Activated CD8-positive, alpha-beta memory T cell treated with anti-CD3 and anti-CD28 coated beads, Interleukin-2, amount 50 U/mL, for 24 hours (primary cell): Measurements from ENCODE around the gene UNC5A.

Source experiments
- DNase-seq: peaks from one replicate; pipeline ENCODE4 v3.0.0-alpha.2; 2020; ENCODE audit errors: extremely low read depth

Gene UNC5A

GRCh38 chr5:176894298-176894697 lies 83.9 kb downstream of the UNC5A start:
- DNase-seq: no peak

DNA sequence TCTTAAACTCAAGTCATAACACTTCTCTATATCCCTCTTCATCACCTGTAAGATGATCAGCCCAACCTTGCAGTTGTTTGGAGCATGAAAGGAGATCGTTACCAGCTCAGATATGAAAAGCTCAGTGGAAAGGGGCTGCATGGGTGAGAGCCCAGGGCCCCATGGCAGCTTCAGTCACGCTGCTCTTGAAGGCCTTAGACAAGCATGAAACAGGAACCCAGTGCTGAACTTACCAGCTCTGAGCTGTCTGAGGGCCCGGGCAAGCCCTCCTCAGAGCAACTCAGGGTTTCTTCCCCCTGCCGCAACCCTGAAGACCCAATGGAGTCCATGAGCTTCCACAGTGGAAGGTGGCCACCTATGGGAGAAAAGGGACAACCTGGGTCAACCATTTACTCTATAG lies 85.5 kb downstream of the UNC5A start:
- DNase-seq: no peak

GRCh38 chr5:176897263-176897662 lies 86.9 kb downstream of the UNC5A start:
- DNase-seq: no peak

GRCh38 chr5:176899296-176899891 lies 89.0 kb downstream of the UNC5A start, which contains the start of gene HK3:
HK3 (minus strand) TSS chr5:176899346; CDS start chr5:176896159, 3,187 bp downstream.
- no peak for DNase-seq

GRCh38 chr5:176899946-176900779 lies 89.8 kb downstream of the UNC5A start:
- DNase-seq: no peak

- no peak for DNase-seq
Measured at GRCh38 chr5:176900780-176901204, 90.4 kb downstream of the UNC5A start.

DNA sequence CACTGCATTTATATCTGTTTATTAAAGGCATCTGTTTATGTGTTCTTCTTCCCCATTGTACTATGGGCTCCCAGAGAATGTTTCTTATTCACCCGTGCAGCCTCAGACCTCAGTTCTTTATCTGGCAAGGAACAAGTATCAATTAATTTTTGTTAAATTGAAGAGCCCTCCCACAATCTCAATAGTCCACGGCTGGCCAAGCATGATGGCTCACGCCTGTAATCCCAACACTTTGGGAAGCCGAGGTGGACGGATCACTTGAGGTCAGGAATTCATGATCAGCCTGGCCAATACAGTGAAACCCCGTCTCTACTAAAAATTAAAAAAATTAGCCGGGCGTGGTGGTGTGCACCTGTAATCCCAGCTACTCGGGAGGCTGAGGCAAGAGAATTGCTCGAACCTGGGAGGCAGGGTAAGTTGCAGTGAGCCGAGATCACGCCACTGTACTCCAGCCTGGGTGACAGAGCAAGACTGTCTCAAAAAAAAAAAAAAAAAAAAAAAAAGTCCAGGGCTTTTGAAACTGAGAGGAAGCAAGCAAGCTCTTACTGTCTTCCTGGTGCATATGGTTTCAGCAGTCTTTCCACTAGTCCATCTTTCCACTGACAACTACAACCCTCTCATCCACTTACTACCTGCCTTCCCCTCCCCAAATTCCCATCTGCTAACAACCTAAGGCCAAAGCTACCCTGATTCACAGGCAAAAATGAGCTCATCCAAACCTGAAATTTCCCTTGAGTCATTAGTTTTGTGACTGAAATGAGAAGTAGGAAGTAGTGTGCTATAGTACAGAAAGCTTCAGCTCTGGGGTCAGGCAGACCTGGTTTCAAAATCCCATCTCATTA lies 91.1 kb downstream of the UNC5A start:
- DNase-seq: no peak

DNA sequence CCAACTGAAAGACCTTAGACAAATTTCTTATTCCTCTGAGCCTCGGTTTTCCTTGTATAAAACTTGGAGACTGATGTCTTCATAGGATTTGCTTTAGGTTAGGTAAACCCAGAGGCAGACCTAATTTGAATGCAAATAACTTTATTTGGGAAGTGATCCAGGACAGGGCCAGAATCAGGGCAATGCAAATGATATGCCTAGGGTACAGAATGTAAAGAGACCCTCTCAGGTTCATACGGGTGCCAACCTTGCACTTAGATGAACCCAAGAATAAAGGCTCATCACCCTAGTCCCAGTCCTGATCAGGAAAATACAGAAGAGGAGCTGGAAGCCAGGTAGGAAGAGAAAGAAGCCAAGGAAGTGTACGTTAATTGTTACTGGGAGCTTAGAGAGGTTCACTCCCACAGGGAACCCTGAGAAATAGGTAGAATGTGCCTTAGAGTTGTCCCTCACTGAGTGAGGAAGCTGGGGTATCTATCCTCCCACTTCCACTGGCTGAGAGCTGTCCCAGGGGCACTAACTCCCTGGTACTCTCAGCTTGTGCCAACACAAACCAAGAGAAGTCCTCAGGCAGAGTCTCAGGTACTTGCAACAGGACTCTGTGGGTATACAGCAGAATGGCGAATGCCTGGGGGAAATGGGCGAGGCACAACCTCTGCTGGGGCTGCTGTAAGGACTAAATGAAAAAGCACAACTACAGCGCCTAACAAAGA lies 91.9 kb downstream of the UNC5A start:
- DNase-seq: no peak

DNA sequence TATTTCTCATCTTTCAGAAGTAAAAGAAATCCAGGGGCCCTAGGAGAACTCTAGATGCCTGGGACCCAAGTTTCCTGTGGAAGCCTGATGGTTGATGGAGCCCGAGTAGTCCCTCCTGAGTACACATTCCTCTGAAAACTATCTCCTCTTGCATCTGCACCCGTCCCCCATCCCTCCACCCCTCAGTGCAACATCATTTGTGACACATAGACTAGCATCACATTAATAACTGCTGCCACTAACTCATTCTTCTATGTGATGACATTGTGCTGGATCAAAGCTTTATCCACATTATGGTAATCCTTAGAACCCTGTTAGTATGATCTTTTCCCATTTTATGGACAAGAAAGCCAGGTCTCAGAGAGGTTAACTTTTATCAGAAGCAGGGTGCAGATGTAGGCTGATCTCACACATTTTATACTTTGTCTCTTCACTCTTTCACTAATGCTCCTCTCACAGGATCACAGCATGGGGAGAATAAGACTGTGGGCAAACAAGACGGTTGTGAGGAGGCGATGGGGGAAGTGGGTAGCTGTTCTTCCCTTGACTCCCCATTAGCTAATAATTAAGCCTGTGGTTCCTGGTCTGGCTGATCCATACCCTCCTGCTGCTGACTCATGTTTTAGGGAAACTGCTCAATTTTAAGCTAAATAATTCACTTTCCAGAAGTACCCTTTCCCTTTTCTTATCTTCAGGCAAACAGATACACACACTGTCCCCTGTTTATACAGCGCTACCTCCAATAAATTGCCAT lies 92.7 kb downstream of the UNC5A start:
- DNase-seq: no peak

DNA sequence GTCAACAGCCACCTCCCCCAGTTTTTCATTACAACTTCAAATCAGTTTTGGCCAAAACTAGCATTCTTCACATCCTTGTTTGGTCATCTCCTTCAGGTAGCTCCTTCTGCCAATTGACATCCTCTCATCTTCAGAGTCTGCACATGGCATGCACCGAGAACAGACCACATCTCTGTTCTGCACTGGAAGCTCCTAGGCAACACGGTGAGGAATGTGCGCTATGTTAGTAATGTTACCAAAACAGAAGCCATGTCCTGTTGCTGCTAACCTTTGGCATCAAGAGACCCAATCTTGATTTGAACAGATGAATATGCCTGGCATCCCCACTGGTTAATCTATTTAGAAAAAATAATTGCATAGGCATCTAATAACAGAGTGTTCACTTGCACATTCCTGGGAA lies 93.9 kb downstream of the UNC5A start:
- no peak for DNase-seq

DNA sequence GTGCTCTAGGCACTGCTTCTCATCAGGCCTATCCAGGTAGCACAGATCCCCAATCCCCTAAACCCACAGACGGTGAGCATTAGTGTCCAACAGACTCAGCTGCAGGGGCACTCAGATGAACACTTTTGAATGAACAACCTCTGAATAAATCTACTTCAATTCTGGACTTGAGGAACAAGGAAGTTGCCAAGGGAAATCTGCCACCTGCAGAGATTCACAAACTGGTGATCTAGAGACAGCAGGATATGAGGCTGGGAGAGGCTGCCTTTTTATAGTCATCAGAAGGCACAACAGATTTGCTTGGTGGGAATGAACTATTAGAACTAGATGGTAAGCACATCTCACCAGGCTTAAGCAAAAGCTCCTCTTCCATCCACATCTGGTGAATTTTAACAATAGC lies 95.8 kb downstream of the UNC5A start:
- no peak for DNase-seq

GRCh38 chr5:176906796-176907195 lies 96.4 kb downstream of the UNC5A start:
- DNase-seq: no peak

DNA sequence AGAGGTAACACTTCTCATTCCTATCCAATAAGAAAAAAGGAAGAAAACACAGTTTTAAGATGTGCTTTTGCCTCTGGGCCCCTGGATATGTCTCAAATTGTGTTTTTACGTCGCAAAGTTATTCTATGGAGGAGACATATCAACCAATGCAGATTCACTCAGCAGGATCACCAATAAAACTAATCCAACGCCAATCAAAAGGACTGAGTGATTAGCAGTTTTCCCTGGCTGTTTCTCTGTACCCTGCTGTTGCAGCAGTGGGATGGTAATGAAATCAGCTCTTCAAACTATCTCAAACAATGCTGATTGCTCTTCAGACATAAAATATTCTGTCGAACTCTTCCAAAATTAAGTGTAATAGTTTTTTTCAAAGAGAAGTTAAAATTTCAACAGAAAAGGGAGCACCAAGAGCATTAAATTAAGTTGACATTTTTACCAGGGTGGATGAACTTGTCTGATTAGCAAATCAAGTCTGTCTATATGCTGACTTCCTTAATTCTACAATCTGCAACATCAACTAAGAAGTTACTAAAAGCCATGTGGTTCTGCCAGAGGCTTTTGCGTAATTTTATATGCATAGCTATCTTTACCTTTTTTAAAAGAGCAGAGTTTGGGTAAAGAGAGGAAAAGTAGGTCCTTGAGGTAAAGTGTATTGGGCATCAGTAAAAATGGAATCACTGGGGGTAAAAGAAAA lies 98.5 kb downstream of the UNC5A start:
- no peak for DNase-seq

DNA sequence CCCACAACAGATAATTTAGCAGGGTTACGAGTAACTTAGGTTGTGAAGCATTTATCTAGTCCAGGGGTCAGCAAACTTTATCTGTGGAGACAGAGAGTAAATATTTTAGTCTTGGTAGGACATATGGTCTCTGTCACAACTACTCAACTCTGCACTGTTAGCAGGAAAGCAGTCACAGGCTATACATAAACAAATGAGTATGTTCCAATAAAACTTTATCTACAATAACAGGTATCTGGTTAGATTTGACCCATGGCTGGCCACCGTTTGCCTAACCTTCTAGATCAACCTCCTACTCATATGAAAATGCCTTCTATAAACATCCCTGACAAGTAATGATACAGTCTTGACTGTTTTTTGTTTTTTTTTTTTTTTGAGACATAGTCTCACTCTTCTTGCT lies 101.8 kb downstream of the UNC5A start:
- DNase-seq: no peak

DNA sequence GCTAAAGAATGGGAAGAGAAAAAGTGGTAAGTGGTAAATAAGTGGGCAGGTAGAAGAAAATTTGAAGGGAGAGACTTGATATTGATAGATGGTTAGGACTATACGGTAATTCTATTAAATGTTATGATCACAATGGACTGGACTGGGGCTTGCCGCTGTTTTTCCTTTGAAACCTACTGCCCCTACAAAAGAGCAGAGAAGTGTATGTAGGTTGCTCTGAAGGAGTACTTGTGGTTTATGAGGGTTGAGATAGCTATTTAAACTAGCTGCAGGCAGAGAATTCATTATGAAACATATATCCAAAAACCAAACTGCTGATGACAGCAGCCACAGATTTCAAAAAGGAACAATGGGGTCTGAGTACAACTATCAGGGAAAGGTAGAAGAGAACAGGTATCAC lies 105.5 kb downstream of the UNC5A start:
- DNase-seq: no peak

GRCh38 chr5:176916337-176916736 lies 106.0 kb downstream of the UNC5A start:
- DNase-seq: no peak

GRCh38 chr5:176918613-176919012 lies 108.3 kb downstream of the UNC5A start:
- DNase-seq: no peak

DNA sequence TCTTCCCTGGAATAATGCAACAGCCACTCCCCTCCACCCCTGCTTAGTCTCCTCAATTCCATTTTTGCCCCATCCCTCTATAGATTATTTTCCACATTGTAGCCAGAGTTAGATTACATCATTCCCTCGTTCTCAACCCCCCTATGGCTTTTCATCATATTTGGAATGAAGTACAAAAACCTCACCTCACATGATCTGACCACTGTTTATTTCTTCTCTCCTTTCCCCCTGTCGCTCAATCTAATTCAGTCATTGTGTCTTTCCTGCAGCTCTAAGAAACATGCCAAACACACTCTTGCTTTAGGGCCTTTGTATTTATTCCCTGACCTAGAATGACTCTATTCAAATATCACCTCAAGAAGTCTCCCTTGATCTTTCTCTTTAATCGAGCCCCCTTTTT lies 111.4 kb downstream of the UNC5A start:
- no peak for DNase-seq

- DNase-seq: no peak
Measured at GRCh38 chr5:176922817-176923216, 112.5 kb downstream of the UNC5A start.

- no peak for DNase-seq
Measured at GRCh38 chr5:176927562-176927961, 117.2 kb downstream of the UNC5A start.
